RWPE2 (cell line): ENCODE measurements around the gene SPEG.
"Not testable (repeated sequence)": the region's sequence is repeated elsewhere in the genome, so short reads cannot be mapped to it uniquely, and the experiment has no call there.

Experiments used
- ATAC-seq: fragments of 200-7000 bp; cut with Tn5 transposase; 3 replicates; pipeline ENCODE4 v1.9.1; 2021; ENCODE audit warnings: low read depth
- DNase-seq: peaks from one replicate; pipeline ENCODE4 v3.0.0-alpha.2; 2020; ENCODE audit warnings: low spot score
- H3K27ac ChIP-seq: fragments of 450-650 bp; 2 replicates; pipeline ENCODE4 v1.5.1; 2017; ENCODE audit warnings: mild to moderate bottlenecking; ENCODE audit not compliant: poor library complexity, severe bottlenecking
- H3K27me3 ChIP-seq: fragments of 250-450 bp; sonication (Bioruptor Pico); 2 replicates; pipeline ENCODE4 v1.5.1; 2021; ENCODE audit warnings: mild to moderate bottlenecking, moderate library complexity; ENCODE audit not compliant: insufficient read depth, poor library complexity, severe bottlenecking
- H3K36me3 ChIP-seq: fragments of 250-450 bp; sonication (Bioruptor Pico); 2 replicates; pipeline ENCODE4 v1.5.1; 2020; ENCODE audit warnings: low read depth, mild to moderate bottlenecking, moderate library complexity
- H3K4me1 ChIP-seq: fragments of 250-450 bp; sonication (Bioruptor Pico); 2 replicates; pipeline ENCODE4 v1.5.1; 2021; ENCODE audit warnings: mild to moderate bottlenecking, moderate library complexity; ENCODE audit not compliant: insufficient read depth, poor library complexity, severe bottlenecking
- H3K4me3 ChIP-seq: fragments of 250-450 bp; sonication (Bioruptor Pico); 2 replicates; pipeline ENCODE4 v1.5.1; 2021; ENCODE audit warnings: mild to moderate bottlenecking, moderate library complexity; ENCODE audit not compliant: severe bottlenecking
- H3K9me3 ChIP-seq: fragments of 250-450 bp; sonication (Bioruptor Pico); 2 replicates; pipeline ENCODE4 v1.5.1; 2021; ENCODE audit warnings: mild to moderate bottlenecking, moderate library complexity; ENCODE audit not compliant: severe bottlenecking
- TF ChIP-seq, protein P1 (sequence below): fragments of 450-650 bp; IDR thresholded peaks from one replicate; pipeline ENCODE4 v1.5.1; 2017; ENCODE audit warnings: mild to moderate bottlenecking, moderate library complexity; ENCODE audit not compliant: poor library complexity, severe bottlenecking

Gene SPEG

DNA sequence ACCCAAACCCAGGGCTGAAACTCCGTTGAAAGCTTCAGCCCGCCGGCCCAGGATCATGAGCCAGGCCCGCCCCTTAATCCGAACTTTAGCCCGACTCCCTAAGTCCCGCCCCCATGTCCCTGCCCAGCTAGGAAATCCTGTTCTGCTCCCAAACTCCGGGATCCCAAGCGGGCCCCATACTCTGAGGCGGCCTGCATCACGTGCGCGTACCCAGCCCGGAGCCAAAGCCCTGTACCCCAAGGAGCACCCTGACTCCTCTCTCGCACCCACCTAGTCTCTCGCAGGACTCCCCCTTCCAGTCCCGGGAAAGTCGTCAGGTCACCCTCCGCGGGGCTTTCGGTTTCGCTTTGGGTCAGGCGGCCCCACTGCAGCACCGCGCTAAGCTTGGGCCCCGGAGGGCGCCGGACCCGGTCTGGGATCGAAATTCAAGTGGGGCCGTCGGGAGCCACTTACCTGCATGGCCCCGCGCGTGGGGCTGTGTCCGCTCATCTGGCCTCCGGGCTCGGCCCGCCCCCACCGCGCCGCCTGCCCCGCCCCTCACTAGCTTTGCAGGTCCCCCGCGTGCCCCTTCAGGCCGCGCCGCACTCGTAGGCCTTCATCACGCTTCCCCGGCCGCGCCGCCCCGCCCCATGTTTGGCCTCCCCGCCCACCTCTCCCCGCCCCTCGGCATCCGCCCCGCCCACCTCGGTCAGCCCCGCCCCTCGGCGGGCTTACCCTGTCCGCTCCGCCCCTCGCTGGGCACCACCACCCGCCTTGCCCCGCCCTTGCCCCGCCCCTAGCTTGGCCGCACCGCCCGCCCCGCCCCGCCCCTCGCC, 47.1 kb upstream of the SPEG start, which contains the start of gene DNPEP:
DNPEP (minus strand) TSS at position 607 of the 815 bp plus-strand sequence; CDS start at position 489, 118 bp downstream.
- TF ChIP-seq, protein P1, sequence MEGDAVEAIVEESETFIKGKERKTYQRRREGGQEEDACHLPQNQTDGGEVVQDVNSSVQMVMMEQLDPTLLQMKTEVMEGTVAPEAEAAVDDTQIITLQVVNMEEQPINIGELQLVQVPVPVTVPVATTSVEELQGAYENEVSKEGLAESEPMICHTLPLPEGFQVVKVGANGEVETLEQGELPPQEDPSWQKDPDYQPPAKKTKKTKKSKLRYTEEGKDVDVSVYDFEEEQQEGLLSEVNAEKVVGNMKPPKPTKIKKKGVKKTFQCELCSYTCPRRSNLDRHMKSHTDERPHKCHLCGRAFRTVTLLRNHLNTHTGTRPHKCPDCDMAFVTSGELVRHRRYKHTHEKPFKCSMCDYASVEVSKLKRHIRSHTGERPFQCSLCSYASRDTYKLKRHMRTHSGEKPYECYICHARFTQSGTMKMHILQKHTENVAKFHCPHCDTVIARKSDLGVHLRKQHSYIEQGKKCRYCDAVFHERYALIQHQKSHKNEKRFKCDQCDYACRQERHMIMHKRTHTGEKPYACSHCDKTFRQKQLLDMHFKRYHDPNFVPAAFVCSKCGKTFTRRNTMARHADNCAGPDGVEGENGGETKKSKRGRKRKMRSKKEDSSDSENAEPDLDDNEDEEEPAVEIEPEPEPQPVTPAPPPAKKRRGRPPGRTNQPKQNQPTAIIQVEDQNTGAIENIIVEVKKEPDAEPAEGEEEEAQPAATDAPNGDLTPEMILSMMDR: no peak
- H3K4me1 ChIP-seq: no peaks in the 10 kb centered on the region
- peak; percentile 87 for DNase-seq
- peak; percentile 69 for ATAC-seq
- peak within 1 kb of the TSS; percentile 76 for H3K4me3 ChIP-seq
- peaks cover 3% of the 10 kb centered on the region for H3K27me3 ChIP-seq
- no peaks in the 10 kb centered on the region for H3K9me3 ChIP-seq
- H3K27ac ChIP-seq: peak within 1 kb of the TSS; percentile 68
- peaks cover 20% of the 10 kb centered on the region for H3K36me3 ChIP-seq

DNA sequence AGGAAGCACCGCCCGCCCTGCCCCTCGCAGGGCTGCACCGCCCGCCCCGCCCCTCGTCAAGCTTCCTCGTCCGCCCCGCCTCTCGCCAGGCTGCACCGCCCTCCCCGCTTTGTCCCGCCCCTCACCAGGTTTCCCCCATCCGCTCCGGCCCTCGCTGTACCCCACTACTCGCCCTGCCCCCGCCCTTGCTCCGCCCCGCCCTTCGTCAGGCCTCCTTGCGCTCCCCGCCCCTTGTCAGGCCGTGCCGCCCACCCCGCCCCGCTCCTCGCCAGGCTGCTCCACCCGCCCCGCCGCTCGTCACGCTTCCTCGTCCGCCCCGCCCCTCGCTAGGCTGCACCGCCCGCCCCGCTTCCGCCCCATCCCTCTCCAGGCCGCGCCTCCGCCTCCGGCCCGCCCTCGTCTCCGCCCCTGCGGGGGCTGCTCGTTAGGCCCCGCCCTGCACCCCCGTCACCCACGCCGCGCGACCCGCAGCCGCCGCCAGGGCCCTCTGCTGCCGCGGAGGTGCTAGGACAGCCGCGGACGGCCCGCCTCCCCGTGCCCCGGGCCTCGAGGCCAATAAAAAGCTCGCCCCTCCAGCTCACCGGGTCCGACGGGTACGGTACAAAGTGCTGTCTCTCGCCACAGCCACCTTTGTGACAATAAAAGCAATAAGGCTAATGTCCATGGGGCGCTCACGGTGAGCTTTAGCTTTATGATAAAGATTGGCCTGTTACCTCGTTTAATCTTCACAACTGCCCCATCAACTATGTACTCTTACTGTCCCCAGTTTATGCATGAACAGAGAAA, 46.3 kb upstream of the SPEG start:
- H3K9me3 ChIP-seq: no peaks in the 10 kb centered on the region
- peak overlapping the region; percentile 31 for H3K4me3 ChIP-seq
- peak overlapping the region; percentile 68 for H3K27ac ChIP-seq
- H3K36me3 ChIP-seq: peaks cover 20% of the 10 kb centered on the region
- ATAC-seq: peak; percentile 73
- DNase-seq: peak; percentile 95
- TF ChIP-seq, protein P1: peak; percentile 76
- H3K27me3 ChIP-seq: peaks cover 3% of the 10 kb centered on the region
- H3K4me1 ChIP-seq: no peaks in the 10 kb centered on the region

DNA sequence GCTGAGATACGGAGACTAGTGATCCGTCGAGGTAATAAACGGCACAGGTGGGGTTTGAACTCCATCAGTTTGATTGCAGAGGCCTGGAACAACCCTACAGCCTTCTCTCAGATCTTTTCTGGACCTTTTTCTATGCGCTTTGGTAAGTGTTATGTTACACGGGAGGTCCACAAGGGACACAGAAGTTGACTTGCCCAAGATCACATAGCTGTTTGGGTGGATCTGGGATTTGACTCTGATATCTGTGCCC, 45.8 kb upstream of the SPEG start:
- peak overlapping the region; percentile 31 for H3K4me3 ChIP-seq
- no peak for DNase-seq
- TF ChIP-seq, protein P1: no peak

DNA sequence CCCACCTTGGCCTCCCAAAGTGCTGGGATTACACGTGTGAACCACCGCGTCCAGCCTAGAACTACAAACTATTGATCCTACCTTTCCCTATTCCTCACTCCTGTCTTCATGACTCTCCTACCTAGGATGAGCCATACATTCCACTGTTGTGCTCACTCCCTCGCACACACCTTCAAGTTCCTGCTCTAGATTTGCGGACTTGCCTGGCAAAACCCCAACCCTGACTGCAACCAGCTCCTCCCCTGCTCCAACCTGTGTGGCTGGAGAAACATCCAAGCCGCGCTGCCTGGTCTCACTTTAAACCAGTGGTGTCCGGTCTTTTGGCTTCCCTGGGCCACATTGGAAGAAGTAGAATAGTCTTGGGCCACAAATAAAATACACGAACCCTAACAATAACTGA, 41.9 kb upstream of the SPEG start:
- TF ChIP-seq, protein P1: no peak
- H3K9me3 ChIP-seq: no peaks in the 10 kb centered on the region
- H3K4me1 ChIP-seq: no peaks in the 10 kb centered on the region
- peaks cover 3% of the 10 kb centered on the region for H3K27me3 ChIP-seq
- no peak for DNase-seq
- H3K36me3 ChIP-seq: no peaks in the 10 kb centered on the region
- H3K4me3 ChIP-seq: no peak overlapping the region
- H3K27ac ChIP-seq: no peak overlapping the region
- ATAC-seq: no peak

More for the DNA sequence above, 45.8 kb upstream of the SPEG start:
- Histone ChIP-seq H3K9me3 (no peaks in the 10 kb centered on the region), H3K4me1 (no peaks in the 10 kb centered on the region), H3K36me3 (peaks cover 20% of the 10 kb centered on the region), H3K27me3 (peaks cover 3% of the 10 kb centered on the region), H3K27ac (peak overlapping the region; percentile 68)
- ATAC-seq: no peak

DNA sequence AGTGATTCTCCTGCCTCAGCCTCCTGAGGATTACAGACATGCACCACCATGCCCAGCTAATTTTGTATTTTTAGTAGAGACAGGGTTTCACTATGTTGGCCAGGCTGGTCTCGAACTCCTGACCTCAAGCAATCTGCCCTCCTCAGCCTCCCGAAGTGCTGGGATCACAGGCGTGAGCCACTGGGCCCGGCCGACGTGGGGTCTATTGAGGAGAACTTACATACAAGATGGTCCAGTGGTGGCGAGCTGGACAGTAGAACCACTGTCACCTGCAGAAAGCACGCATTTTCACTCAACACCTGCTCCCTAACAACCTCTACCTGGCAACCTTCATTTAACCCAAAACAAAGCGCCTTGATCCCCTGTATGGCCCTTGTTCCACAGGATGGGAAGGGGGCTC, 39.6 kb upstream of the SPEG start:
- DNase-seq, H3K9me3 ChIP-seq, H3K27ac ChIP-seq, H3K4me1 ChIP-seq, ATAC-seq, H3K36me3 ChIP-seq, H3K27me3 ChIP-seq, H3K4me3 ChIP-seq: not testable (repeated sequence)
